GM19328 (cell line): ENCODE measurements around the gene SUSD4.

Experiments used
- ATAC-seq: cut with Tn5 transposase; IDR thresholded peaks from one replicate; pipeline ENCODE4 v1.9.1; 2021; ENCODE audit warnings: mild to moderate bottlenecking, moderate library complexity; ENCODE audit not compliant: unreplicated experiment

The SUSD4 gene

DNA sequence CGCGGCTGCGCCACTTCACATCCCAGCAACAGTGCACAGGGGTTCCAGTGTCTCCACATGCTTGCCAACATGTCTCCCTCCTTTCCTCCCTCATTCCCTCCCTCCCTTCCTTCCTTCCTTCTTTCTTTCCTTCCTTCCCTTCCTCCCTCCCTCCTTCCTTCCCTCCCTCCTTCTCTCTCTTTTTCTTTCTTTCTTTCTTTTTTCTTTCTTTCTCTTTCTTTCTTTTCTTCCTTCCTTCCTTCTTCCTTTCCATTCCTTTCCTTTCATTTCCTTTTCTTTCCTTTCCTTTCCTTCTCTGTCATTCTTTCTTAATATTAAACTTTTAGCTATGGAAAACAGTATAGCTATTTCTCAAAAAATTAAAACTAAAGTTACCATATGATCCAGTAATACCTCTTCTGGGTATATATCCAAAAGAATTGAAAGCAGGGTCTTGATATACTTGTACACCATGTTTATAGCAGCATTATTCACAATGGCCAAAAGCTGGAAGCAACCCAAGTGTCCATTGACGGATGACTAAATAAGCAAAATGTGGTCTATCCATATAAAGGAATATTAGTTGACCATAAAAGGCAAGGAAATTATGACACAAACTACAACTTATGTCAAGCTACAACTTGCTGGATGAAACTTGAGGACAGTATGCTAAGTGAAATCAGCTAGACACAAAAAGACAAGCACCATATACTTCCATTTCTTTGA is 165.9 kb downstream of the SUSD4 start:
- ATAC-seq: no peak

DNA sequence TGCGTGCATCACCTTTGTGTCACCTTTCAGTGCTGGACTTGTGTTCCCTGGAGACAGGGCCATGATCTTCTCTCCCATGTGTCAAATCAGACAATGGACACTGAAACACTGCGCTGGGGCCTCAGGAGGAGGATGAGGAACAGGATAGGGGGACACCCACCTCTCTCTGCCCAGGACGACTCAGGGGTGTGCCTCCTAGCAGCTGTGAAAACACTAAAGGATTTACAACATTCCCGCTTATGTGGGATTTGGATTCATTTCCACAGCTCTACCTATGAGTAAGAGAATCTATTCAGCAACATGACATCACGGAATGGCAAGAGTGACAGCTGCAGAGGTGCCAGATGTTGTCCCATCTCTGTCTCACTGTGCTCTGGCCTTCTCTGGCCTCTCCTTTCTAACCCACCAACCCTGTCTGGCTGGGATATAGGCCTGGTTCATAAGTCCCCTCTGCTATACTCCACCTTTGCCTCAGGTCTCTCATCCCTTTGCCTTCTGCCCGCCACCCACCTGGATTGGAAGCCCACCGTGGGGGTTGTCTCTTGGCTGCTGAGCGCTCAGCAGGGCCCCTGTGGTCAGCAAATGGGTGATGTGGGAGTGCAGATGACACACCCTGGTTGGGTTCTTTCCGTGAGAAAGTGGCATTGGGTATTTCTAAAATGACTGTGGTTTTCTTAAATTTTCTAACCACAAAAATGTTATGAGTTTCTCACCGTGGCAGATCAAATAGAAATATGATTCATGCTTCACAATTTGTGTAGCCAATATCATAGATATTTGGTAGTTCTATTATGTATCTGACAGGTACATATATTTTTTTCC is 173.9 kb downstream of the SUSD4 start:
- ATAC-seq: no peak

DNA sequence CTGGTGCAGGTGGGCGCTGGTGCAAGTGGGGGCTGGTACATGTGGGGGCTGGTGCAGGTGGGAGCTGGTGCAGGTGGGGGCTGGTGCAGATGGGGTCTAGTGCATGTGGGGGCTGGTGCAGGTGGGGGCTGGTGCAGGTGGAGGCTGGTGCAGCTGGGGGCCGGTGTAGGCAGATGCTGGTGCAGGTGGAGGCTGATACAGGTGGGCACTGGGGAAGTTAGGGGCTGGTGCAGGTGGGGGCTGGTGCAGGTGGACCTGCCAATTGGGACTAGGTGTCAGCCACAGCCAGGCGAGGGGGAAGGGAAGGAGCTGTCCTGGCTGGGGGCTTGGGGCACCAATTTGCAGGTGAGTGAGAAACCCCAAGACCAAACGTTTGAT is 174.5 kb downstream of the SUSD4 start:
- ATAC-seq: no peak

DNA sequence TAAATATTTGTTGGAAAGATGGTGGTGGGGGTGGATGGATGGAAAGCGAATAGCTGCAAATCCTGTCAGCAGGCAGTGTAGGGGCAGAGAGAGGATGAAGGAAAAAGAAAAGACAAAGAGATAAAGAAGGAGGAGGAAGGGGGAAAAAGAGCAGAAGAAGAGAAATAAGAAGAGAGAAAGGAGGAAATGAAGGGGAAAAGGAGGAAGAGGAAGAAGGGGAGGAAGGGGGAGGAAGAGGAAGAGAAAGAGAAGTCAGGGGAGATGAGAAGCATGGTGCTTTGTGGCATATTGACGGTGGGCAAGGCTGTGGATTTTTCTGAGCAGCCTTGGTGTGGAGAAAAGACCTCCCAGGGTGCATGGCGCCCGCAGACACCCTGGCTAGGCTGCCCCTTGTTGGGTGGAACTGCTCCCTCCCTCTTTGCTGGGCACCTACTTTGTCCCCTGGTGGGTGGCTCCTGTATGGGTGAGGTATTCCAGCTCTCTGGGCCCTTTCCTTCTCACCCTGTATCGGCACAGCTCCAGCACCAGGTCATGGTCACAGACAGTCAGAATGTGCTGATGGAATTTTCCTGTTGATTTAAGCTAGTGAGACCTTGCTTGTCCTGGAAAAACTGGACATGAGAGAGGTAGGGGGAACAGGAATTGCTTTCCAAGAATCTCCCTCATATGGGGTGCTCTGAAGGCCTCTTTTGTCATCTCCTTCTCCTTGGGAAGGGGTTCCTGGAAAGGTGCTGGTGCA is 175.2 kb downstream of the SUSD4 start:
- ATAC-seq: no peak

DNA sequence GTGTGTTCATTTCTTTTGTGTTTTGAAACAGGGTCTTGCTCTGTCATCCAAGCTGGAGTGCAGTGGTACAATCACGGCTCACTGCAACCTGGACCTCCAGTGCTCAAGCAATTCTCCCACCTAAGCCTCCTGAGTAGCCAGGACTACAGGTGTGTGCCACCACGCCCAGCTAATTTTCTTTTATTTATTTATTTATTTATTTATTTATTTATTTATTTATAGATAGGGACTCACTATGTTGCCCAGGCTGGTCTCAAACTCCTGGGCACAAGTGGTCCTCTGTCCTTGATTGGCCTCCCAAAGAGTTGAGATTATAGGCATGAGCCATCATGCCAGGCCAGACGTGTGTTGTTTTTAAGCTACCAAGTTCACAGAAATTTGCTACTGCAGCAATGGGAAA is 177.2 kb downstream of the SUSD4 start:
- no peak for ATAC-seq

DNA sequence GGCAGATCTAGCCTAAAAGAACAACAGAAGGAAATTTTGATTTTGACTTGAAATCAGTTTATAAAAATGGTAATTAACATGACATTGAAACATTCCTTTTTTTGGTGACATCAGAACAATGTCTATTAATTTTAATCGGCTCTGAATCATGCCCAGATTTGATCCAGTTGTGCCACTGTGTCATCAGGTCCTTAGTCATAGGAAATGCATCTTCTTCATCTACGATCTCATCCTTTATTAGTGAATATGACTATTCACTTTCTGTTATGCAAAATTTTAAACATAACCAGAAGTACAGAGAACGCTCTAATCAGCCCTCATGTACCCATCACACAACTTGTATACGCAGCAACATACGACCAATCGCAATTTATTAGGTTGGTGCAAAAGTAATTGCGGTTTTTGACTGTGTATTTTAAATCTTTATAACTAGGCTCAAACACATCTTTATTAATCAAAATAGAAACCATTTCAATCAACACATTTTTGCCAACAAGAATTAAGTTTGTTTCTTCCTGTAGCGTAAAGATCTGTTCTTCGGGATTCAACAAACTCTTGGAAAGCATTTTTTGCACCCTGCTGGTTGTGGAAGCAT is 180.6 kb downstream of the SUSD4 start:
- ATAC-seq: no peak

DNA sequence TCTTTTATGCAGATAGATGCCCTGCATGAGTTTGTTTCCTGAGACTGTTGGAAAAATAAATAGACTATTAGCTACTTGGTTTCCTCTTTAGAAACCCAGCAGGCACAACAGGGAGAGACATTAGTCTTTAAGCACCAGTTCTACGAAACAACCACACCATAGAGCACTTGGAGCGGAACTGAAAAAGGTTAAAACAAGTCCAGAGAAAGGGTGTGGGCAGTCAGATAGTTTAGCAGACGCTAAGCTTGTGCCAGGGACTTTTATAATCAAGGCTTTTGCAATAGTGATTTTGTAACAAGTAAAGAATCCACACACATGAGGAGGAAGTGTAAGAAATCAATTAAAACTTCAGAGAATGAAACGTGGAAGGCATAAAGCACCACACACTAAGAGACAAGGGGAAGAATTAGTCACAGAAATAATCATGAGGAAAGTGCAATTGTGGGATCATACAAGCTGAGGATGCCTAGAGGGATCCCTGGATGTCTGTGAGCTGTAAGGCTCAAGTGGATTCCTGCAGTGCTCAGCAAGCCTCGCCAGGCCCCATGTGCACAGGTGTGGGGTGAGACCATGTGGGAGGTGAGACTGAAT is 183.2 kb downstream of the SUSD4 start:
- ATAC-seq: no peak

DNA sequence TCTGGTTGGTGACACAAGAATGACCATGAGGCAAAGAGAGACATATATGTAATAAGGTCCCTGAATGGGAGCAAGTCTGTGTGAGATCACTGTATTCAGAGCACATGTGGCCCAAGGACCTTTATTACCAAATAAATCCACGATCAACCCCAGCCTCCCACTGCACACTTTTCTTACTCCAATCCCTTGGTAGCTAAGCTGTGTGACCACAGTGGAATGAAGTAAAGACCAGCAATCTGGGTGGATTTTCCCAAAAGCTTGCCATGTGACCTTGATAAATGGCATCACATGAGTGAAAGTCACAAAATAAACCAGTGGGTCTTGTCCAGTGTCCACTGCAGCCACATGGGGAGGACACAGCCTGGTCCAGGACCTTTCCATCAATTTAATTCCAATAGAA is 184.2 kb downstream of the SUSD4 start:
- no peak for ATAC-seq

DNA sequence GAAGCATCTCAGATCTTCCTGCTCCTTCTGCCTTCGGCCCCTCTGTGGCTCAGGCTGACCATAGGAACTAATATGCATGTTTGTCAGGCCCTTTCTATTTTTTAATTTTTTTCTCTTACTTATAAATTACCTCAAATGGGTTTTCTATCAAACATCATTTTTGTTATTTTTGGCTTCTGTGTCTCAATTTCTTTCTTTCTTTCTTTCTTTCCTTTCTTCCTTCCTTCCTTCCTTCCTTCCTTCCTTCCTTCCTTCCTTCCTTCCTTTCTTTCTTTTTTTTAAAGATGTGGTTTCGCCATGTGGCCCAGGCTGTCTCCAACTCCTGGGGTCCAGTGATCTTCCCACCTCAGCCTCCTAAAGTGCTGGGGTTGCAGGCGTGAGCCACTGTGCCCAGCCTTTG is 184.7 kb downstream of the SUSD4 start:
- ATAC-seq: no peak

DNA sequence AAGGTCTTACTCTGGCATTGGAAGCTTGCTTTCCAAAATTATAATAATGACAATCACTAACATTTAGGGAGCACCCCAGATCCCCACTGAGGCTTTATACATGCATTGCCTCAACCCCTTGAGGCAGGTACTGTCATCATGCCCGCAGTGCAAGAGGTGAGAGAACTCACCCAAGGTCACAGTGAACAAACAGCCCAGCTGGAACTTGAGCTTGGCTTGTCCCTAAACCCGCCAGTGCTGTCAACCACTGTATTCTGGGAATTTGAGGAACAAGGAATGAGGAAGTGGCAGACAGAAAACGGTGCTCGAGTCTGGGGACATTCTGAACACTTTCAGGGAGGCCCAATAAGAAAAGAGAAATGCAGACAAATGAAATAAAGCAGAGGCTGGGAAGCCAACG is 186.3 kb downstream of the SUSD4 start:
- ATAC-seq: no peak

DNA sequence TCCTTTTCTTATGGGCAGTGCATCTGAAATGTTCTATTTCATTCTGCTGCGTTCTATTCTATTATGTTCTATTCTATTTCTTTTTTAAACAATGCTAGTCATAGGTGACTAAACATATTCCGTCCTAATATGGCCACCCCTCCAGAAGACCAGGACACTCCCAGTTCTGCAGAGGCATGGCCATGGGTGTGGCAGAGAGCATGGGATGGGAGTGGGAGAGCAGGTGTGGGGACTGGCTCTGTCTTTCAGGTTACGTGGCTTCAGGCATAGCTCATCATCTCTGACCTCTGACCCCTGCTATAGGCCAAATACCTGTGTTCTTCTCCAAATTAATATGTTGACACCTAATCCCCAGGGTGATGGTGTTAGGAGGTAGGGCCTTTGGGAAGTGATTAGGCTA is 187.5 kb downstream of the SUSD4 start:
- no peak for ATAC-seq

DNA sequence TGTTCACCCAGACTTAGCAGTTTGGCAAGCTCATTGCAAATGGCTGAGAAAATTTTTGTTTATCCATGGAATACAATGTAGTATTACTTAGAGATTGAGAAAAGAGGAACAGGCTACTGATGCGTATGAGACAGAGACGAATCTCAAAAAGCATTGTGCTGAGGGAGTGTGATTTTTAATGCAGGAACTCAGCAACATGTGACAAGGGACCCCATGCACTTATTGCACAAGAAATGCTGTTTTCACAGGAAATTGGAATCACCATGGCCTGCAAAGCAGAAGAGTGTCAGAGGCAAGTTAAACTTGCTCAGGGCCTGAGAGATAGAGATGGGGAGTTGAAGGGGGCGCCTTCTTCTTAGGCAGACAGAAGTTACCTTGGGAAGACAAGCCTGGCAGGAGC is 188.3 kb downstream of the SUSD4 start:
- no peak for ATAC-seq

DNA sequence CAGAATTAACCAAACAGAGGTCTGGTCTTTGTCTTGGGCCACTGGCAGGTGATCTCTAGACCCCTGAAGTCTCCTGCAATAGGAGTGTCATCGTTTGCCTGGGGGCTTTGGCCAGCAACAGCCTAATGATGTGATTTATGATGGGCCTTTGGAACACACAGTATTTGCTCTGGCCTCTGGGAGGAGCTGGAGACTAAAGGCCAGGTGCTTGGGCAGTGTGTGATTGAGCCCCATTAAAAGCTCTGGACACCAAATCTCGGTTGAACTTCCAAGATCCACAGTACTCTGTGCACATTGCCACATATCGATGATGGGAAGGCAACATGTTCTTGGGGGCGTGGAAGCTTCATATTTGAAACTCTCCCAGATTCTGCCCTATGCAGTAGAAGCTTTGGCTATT is 188.9 kb downstream of the SUSD4 start:
- no peak for ATAC-seq
